IPS-18a (cell line): ENCODE data around the gene MIGA1.
"Not testable (repeated sequence)": the region's sequence is repeated elsewhere in the genome, so short reads cannot be mapped to it uniquely, and the experiment has no call there.

Experiments used
- H3K27ac ChIP-seq: one replicate; pipeline ENCODE4 v1.5.1; 2013; ENCODE audit warnings: low read length
- H3K27me3 ChIP-seq: one replicate; pipeline ENCODE4 v1.6.1; 2013; ENCODE audit warnings: mild to moderate bottlenecking, low read length; ENCODE audit not compliant: control insufficient read depth, insufficient read depth
- H3K36me3 ChIP-seq: one replicate; pipeline ENCODE4 v1.6.1; 2013; ENCODE audit warnings: low read depth, low read length; ENCODE audit not compliant: control insufficient read depth
- H3K4me1 ChIP-seq: one replicate; pipeline ENCODE4 v1.6.1; 2013; ENCODE audit warnings: low read depth, low read length; ENCODE audit not compliant: control insufficient read depth
- H3K4me3 ChIP-seq: one replicate; pipeline ENCODE4 v1.5.1; 2013; ENCODE audit warnings: low read length
- H3K9ac ChIP-seq: one replicate; pipeline ENCODE4 v1.6.1; 2013; ENCODE audit warnings: mild to moderate bottlenecking, low read length, moderate library complexity
- H3K9me3 ChIP-seq: one replicate; pipeline ENCODE4 v1.6.1; 2013; ENCODE audit warnings: low read depth, low read length; ENCODE audit not compliant: control insufficient read depth

Gene MIGA1

DNA sequence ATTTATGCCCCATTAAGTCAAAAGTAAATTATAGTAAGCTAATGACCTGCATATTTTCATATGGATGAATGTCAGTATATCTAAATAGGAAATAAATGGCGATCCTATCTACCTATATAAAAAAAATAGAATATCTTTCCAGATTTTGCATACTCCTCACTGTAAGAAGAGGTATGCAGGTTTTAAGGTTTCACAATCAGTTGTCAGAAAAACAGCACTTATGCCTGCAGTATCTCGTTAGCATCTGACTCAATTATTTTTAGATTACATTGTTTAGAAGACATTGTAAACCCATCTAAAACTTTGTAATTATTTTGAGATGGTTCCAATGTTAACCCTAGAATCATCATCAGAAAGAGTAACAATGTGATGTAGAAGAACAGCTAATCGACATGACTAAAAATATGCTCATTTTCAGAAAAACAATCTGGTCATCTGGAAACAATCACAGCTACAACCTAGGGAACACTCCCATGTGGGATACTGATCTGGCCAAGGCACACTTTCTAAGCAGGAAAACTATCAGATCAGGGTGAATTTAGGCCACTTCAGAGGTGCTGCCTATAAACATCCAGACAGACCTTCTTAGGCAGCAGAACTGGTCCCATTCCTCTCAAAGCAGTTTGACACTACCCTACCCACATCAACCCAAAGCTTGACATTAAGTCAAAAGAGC is 30.5 kb downstream of the MIGA1 start:
- not testable (repeated sequence) for H3K27me3 ChIP-seq, H3K4me1 ChIP-seq
- peaks cover 30% of the 10 kb centered on the region for H3K36me3 ChIP-seq

GRCh38 chr1:77811589-77811988 is 32.1 kb downstream of the MIGA1 start:
- H3K27ac ChIP-seq, H3K9ac ChIP-seq, H3K27me3 ChIP-seq, H3K4me1 ChIP-seq, H3K9me3 ChIP-seq, H3K4me3 ChIP-seq: not testable (repeated sequence)
- H3K36me3 ChIP-seq, result peaks cover 26% of the 10 kb centered on the region

More for the DNA sequence above, 30.5 kb downstream of the MIGA1 start:
- not testable (repeated sequence) for H3K27ac ChIP-seq, H3K9ac ChIP-seq, H3K4me3 ChIP-seq, H3K9me3 ChIP-seq

DNA sequence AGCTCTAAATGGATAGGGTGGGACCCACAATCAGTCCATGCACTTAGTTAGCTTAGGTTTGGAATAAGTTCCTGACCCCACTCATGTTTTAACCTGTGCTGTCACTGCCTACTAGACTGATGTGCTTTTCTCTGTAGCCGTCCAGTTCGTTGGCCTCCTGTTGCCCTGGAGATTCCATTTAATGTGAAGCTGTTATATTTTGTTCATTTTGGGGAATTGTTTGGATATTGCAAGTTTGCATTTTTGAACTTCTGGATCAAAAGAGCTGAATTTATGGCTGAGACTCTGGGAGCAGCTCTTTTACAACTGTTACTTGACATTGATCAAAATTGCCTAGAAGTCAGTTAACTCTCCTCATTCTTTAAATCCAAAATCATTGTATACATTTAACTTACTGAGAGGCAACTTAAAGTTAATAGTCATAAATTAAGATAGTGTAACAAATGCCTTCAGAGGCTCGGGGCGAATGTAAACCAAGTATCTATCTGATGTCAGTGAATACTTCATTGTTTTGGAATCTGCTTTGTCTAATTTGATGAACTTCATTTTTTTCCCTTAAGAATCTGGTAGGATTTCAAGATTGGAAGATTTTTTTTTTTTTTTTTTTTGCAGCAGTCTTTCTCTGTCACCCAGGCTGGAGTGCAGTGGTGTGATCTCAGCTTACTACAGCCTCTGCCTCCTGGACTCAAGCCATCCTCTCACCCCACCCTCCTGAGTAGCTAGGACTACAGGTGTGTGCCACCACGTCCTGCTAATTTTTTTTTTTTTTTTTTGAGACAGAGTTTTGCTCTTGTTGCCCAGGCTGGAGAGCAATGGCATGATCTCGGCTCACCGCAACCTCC is 38.1 kb downstream of the MIGA1 start:
- no peaks in the 10 kb centered on the region for H3K9me3 ChIP-seq
- H3K4me1 ChIP-seq, result no peaks in the 10 kb centered on the region
- H3K4me3 ChIP-seq, result no peak overlapping the region
- peaks cover 13% of the 10 kb centered on the region for H3K36me3 ChIP-seq
- no peak overlapping the region for H3K9ac ChIP-seq
- H3K27me3 ChIP-seq, result no peaks in the 10 kb centered on the region
- no peak overlapping the region for H3K27ac ChIP-seq

DNA sequence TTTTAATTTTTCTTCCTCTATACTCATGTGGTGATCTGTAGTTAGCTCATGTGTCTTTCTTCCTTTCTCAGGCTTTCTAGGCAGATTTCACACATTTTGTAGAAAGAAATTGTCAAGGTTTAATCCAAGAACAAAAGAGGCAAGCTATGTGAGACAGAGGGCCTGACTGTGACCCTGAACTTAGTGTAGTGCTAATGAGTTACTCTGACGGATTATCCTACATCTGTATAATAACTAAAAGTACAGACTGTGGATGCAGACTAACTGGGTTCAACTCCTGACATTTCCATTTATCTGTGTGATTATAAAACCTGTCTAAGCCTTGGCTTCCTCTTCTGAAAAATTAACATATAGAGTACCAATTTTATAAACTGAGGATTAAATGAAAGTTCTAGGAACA is 40.7 kb downstream of the MIGA1 start:
- H3K9ac ChIP-seq, result no peak overlapping the region
- H3K9me3 ChIP-seq, result no peaks in the 10 kb centered on the region
- no peaks in the 10 kb centered on the region for H3K27me3 ChIP-seq
- H3K4me3 ChIP-seq, result no peak overlapping the region
- H3K36me3 ChIP-seq, result peaks cover 3% of the 10 kb centered on the region
- no peaks in the 10 kb centered on the region for H3K4me1 ChIP-seq
- H3K27ac ChIP-seq, result no peak overlapping the region

DNA sequence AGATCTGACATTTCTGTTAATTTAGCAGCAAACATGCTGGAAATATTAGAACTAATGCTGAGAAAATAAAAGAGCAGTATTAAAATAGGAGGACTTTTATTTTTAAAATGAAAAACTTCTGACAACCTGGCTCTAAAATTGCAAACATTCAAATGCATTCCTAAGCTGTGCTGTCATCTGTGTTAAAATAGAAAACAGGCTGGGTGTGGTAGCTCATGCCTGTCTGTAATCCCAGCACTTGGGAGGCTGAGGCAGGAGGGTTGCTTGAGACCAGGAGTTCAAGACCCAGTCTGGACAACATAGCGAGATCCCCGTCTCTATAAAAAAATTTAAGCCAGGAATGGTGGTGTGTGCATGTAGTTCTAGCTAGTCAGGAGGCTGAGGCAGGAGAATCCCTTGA is 44.6 kb downstream of the MIGA1 start:
- H3K36me3 ChIP-seq, result no peaks in the 10 kb centered on the region

DNA sequence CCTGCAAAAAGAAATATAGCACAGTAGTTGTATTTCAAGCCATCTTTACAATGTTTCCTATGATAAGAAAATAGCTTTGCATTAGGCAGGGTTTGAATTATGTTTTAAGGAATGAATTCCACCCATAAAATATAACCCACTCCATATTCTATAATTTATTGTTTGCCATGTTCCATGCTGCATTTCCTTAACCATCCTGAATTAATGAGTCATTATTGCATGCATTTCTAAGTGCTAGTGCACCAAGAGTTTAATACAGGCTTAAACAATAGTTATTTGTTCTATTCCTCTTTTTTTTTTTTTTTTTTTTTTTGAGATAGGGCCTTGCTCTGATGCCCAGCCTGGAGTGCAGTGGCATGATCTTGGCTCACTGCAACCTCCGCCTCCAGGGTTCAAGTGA is 45.2 kb downstream of the MIGA1 start:
- Histone ChIP-seq H3K9me3 (no peaks in the 10 kb centered on the region), H3K27me3 (no peaks in the 10 kb centered on the region), H3K4me3 (no peak overlapping the region), H3K36me3 (no peaks in the 10 kb centered on the region), H3K9ac (no peak overlapping the region), H3K27ac (no peak overlapping the region), H3K4me1 (no peaks in the 10 kb centered on the region)

More for the DNA sequence above, 44.6 kb downstream of the MIGA1 start:
- Histone ChIP-seq H3K27ac (no peak overlapping the region), H3K27me3 (no peaks in the 10 kb centered on the region), H3K4me1 (no peaks in the 10 kb centered on the region), H3K9me3 (no peaks in the 10 kb centered on the region), H3K9ac (no peak overlapping the region), H3K4me3 (no peak overlapping the region)

DNA sequence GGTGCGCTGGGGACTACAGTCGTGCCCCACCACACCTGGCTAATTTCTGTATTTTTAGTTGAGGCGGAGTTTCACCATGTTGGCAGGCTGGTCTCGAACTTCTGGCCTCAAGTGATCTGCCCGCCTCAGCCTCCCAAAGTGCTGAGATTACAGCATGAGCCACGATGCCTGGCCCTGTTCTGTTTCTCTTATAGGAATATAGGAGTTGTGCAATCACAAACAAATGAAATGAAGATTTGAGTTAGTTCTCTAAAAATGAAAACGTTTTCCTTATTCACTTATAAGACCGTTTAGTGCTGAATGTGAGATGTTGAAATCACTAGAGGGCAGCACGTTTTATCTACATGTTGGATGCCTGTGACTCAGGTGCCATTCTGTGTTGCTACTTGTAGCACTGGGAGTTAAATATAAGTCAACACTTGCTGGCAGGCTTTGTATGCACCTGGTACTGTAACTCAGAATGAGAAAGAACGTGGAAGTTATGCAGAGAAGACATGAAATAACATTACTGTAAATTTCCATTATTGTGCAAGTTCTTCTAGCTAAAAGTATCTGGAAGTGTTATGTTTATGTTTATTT is 45.8 kb downstream of the MIGA1 start:
- no peaks in the 10 kb centered on the region for H3K9me3 ChIP-seq
- H3K36me3 ChIP-seq, result no peaks in the 10 kb centered on the region
- H3K4me3 ChIP-seq, result no peak overlapping the region
- H3K9ac ChIP-seq, result no peak overlapping the region
- no peaks in the 10 kb centered on the region for H3K27me3 ChIP-seq
- no peak overlapping the region for H3K27ac ChIP-seq
- no peaks in the 10 kb centered on the region for H3K4me1 ChIP-seq

DNA sequence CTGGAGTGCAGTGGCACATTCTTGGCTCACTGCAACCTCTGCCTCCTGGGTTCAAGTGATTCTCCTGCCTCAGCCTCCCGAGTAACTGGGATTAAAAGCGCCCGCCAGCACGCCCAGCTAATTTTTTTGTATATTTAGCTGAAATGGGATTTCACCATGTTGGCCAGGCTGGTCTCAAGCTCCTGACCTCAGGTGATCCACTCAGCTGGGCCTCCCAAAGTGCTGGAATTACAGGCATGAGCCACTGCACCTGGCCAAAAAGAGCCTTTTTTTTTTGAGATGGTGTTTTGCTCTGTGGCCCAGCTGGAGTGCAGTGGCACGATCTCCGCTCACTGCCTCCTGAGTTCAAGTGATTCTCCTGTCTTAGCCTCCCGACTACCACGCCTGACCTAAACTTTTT is 47.4 kb downstream of the MIGA1 start:
- not testable (repeated sequence) for H3K36me3 ChIP-seq, H3K27me3 ChIP-seq, H3K4me3 ChIP-seq, H3K4me1 ChIP-seq, H3K9me3 ChIP-seq, H3K9ac ChIP-seq, H3K27ac ChIP-seq

- H3K4me1 ChIP-seq, result no peaks in the 10 kb centered on the region
- H3K27me3 ChIP-seq, result no peaks in the 10 kb centered on the region
- no peaks in the 10 kb centered on the region for H3K36me3 ChIP-seq
Observed at GRCh38 chr1:77828098-77828497, 48.6 kb downstream of the MIGA1 start.

GRCh38 chr1:77829851-77830250 is 50.4 kb downstream of the MIGA1 start:
- Histone ChIP-seq H3K27me3 (no peaks in the 10 kb centered on the region), H3K27ac (no peak overlapping the region), H3K4me3 (no peak overlapping the region), H3K9me3 (no peaks in the 10 kb centered on the region), H3K36me3 (no peaks in the 10 kb centered on the region), H3K9ac (no peak overlapping the region), H3K4me1 (no peaks in the 10 kb centered on the region)

More at GRCh38 chr1:77828098-77828497, 48.6 kb downstream of the MIGA1 start:
- Histone ChIP-seq H3K9ac (no peak overlapping the region), H3K27ac (no peak overlapping the region), H3K9me3 (no peaks in the 10 kb centered on the region), H3K4me3 (no peak overlapping the region)

- H3K27ac ChIP-seq, result no peak overlapping the region
Observed at GRCh38 chr1:77830946-77831345, 51.5 kb downstream of the MIGA1 start.

More at GRCh38 chr1:77830946-77831345, 51.5 kb downstream of the MIGA1 start:
- Histone ChIP-seq H3K9ac (no peak overlapping the region), H3K4me1 (no peaks in the 10 kb centered on the region), H3K27me3 (no peaks in the 10 kb centered on the region), H3K36me3 (no peaks in the 10 kb centered on the region), H3K9me3 (no peaks in the 10 kb centered on the region), H3K4me3 (no peak overlapping the region)
